SK-N-SH (cell line): ENCODE measurements around the gene FAM78B. TPM values are rescaled to one million over a fixed set of nuclear protein-coding genes. Genes with fewer than 3 reads are reported as not detected.

Experiments
- CTCF ChIA-PET: fragments of 300-600, 350-600 bp; formaldehyde crosslinking; extraction: SDS; loops from one replicate; lab custom pipeline; 2021; lab: Yijun Ruan, JAX
- POLR2A ChIA-PET: fragments of 350-600 bp; sonication (Branson Sonifier 250); formaldehyde crosslinking; extraction: SDS; loops from one replicate; lab custom pipeline; 2020; ENCODE audit warnings: antibody characterized with exemption, inconsistent platforms; lab: Yijun Ruan, JAX
- DNase-seq: peaks from one replicate; pipeline ENCODE4 v3.0.0; 2012
- H2AFZ ChIP-seq: fragments of 200-600 bp; sonication (generic); 2 replicates; pipeline ENCODE4 v1.8.1; 2016; ENCODE audit warnings: antibody characterized with exemption, mild to moderate bottlenecking, low read depth
- H3F3A ChIP-seq: fragments of 200-600 bp; sonication (generic); replicated peaks from 2 replicates; pipeline ENCODE3; 2016; ENCODE audit warnings: antibody characterized with exemption, mild to moderate bottlenecking; ENCODE audit not compliant: insufficient read depth
- H3K27ac ChIP-seq, 2 experiments: fragments of 200-500 bp in 1 of 2; fragments of 200-600 bp in 1 of 2; sonication (Bioruptor generic) in 1 of 2; sonication (generic), shearing (Covaris generic) in 1 of 2; 2 replicates each; pipeline versions ENCODE4 v1.5.1 to v1.6.1; 2014 to 2016; ENCODE audit warnings: low read depth in 2 of 2, inconsistent platforms in 1 of 2, low read length in 1 of 2, mild to moderate bottlenecking in 1 of 2, mixed read lengths in 1 of 2
- H3K27me3 ChIP-seq: fragments of 200-600 bp; sonication (generic), shearing (Covaris generic); 2 replicates; pipeline ENCODE4 v1.6.1; 2016; ENCODE audit warnings: mixed run types; ENCODE audit not compliant: insufficient read depth
- H3K36me3 ChIP-seq, 2 experiments: fragments of 200-500 bp in 1 of 2; fragments of 200-600 bp in 1 of 2; sonication (Bioruptor generic) in 1 of 2; sonication (generic) in 1 of 2; replicated peaks in 1 of 2; 2 replicates each; pipeline versions ENCODE3 to v1.5.1; 2014 to 2016; ENCODE audit warnings: low read length in 1 of 2, mild to moderate bottlenecking in 1 of 2; ENCODE audit not compliant: insufficient read depth in 2 of 2, control insufficient read depth in 1 of 2
- H3K4me1 ChIP-seq, 2 experiments: fragments of 200-500 bp in 1 of 2; fragments of 200-600 bp in 1 of 2; sonication (Bioruptor generic) in 1 of 2; sonication (generic), shearing (Covaris generic) in 1 of 2; 2 replicates each; pipeline versions ENCODE4 v1.5.1 to v1.6.1; 2014 to 2016; ENCODE audit warnings: low read depth in 1 of 2, low read length in 1 of 2, mixed run types in 1 of 2; ENCODE audit not compliant: insufficient read depth in 2 of 2, control insufficient read depth in 1 of 2
- H3K4me2 ChIP-seq: fragments of 200-600 bp; sonication (generic), shearing (Covaris generic); 2 replicates; pipeline ENCODE4 v1.6.1; 2017; ENCODE audit warnings: mixed run types
- H3K4me3 ChIP-seq, 2 experiments: fragments of 200-500 bp in 1 of 2; fragments of 200-600 bp in 1 of 2; sonication (Bioruptor generic) in 1 of 2; sonication (generic), shearing (Covaris generic) in 1 of 2; 2 replicates each; pipeline versions ENCODE4 v1.5.1 to v1.8.1; 2014 to 2016; ENCODE audit warnings: low read depth in 2 of 2, inconsistent platforms in 1 of 2, low read length in 1 of 2, mild to moderate bottlenecking in 1 of 2, mixed read lengths in 1 of 2, moderate library complexity in 1 of 2
- H3K79me2 ChIP-seq: fragments of 200-600 bp; sonication (generic); 2 replicates; pipeline ENCODE4 v1.8.1; 2017; ENCODE audit warnings: mild to moderate bottlenecking; ENCODE audit not compliant: insufficient read depth
- H3K9ac ChIP-seq: fragments of 200-600 bp; sonication (generic); 2 replicates; pipeline ENCODE4 v1.6.1; 2017; ENCODE audit warnings: mixed run types
- H3K9me2 ChIP-seq: fragments of 200-600 bp; sonication (generic); 2 replicates; pipeline ENCODE4 v1.6.1; 2017; ENCODE audit warnings: mixed run types
- H3K9me3 ChIP-seq: fragments of 200-600 bp; sonication (generic); 2 replicates; pipeline ENCODE4 v1.6.1; 2017; ENCODE audit warnings: mixed run types, mild to moderate bottlenecking, moderate library complexity
- H4K20me1 ChIP-seq: fragments of 200-600 bp; sonication (generic); 2 replicates; pipeline ENCODE4 v1.6.1; 2017; ENCODE audit warnings: mild to moderate bottlenecking, mixed run types; ENCODE audit not compliant: insufficient read depth
- CHD2 ChIP-seq: fragments of 150-350 bp; IDR thresholded peaks from 2 replicates; pipeline ENCODE4 v1.6.1; 2018; ENCODE audit warnings: low read length; ENCODE audit not compliant: partially characterized antibody
- EP300 ChIP-seq, 2 experiments: IDR thresholded peaks; 2 replicates each; pipeline versions ENCODE4 v1.4.0 to v1.6.1; 2012; ENCODE audit warnings: borderline replicate concordance in 1 of 2, low read depth in 1 of 2, low read length in 1 of 2
- FOSL2 ChIP-seq: IDR thresholded peaks from 2 replicates; pipeline ENCODE4 v1.4.0; 2012; ENCODE audit warnings: low read depth, mild to moderate bottlenecking, moderate library complexity, borderline replicate concordance
- GABPA ChIP-seq: IDR thresholded peaks from 2 replicates; pipeline ENCODE4 v1.4.0; 2012; ENCODE audit warnings: low read depth, mild to moderate bottlenecking
- GATA2 ChIP-seq: sonication (generic); formaldehyde crosslinking; IDR thresholded peaks from 2 replicates; pipeline ENCODE4 v1.5.0; 2020; ENCODE audit warnings: mild to moderate bottlenecking, missing genetic modification reagents
- MAX ChIP-seq: IDR thresholded peaks from 2 replicates; pipeline ENCODE4 v1.4.0; 2012; ENCODE audit warnings: low read depth
- MEF2A ChIP-seq: IDR thresholded peaks from 2 replicates; pipeline ENCODE4 v1.4.0; 2012; ENCODE audit warnings: low read depth, borderline replicate concordance
- MXI1 ChIP-seq: IDR thresholded peaks from 2 replicates; pipeline ENCODE4 v1.6.1; 2012; ENCODE audit warnings: mild to moderate bottlenecking, low read depth, low read length, improper control_type of control experiment
- NRF1 ChIP-seq: IDR thresholded peaks from 2 replicates; pipeline ENCODE4 v1.6.1; 2012; ENCODE audit warnings: low read depth, mild to moderate bottlenecking, low read length
- POLR2AphosphoS5 ChIP-seq: IDR thresholded peaks from 2 replicates; pipeline ENCODE4 v1.6.1; 2012; ENCODE audit warnings: low read depth, low read length
- RAD21 ChIP-seq: IDR thresholded peaks from 2 replicates; pipeline ENCODE4 v1.6.1; 2012; ENCODE audit warnings: mild to moderate bottlenecking, low read length
- RCOR1 ChIP-seq: fragments of 150-350 bp; IDR thresholded peaks from 2 replicates; pipeline ENCODE4 v1.6.1; 2017; ENCODE audit warnings: antibody characterized with exemption, low read length
- REST ChIP-seq: IDR thresholded peaks from 2 replicates; pipeline ENCODE4 v1.6.1; 2012; ENCODE audit warnings: mild to moderate bottlenecking, low read depth, low read length, moderate library complexity
- RFX5 ChIP-seq: IDR thresholded peaks from 2 replicates; pipeline ENCODE4 v1.6.1; 2012; ENCODE audit warnings: mild to moderate bottlenecking, improper control_type of control experiment, low read length
- RXRA ChIP-seq: IDR thresholded peaks from 2 replicates; pipeline ENCODE4 v1.4.0; 2012; ENCODE audit warnings: low read depth, mild to moderate bottlenecking, borderline replicate concordance
- SMC3 ChIP-seq: IDR thresholded peaks from 2 replicates; pipeline ENCODE4 v1.6.1; 2012; ENCODE audit warnings: low read depth, low read length, improper control_type of control experiment
- TAF1 ChIP-seq: IDR thresholded peaks from 2 replicates; pipeline ENCODE4 v1.6.1; 2012; ENCODE audit warnings: low read depth, mild to moderate bottlenecking, low read length, moderate library complexity, borderline replicate concordance
- TEAD4 ChIP-seq: IDR thresholded peaks from 2 replicates; pipeline ENCODE4 v1.4.0; 2012; ENCODE audit warnings: mild to moderate bottlenecking, borderline replicate concordance; ENCODE audit not compliant: insufficient read depth
- YY1 ChIP-seq: IDR thresholded peaks from 2 replicates; pipeline ENCODE4 v1.4.0; 2012; ENCODE audit warnings: low read depth, mild to moderate bottlenecking
- WGBS: methylation state at CpG from one replicate; pipeline ENCODE4 v1.1.6; 2017; ENCODE audit warnings: low lambda C conversion rate; 5-methylcytosine and 5-hydroxymethylcytosine counted together
- polyA plus RNA-seq, 3 experiments: library from polyadenylated mRNA; depleted of rRNA; stranded (reverse); fragments of >200 nt; gene quantifications; 2 replicates each; pipeline ENCODE4 v1.2.3, GENCODE V29; 2012
- TF ChIP-seq, protein P1 (sequence below): fragments of 200-600 bp; sonication (generic); IDR thresholded peaks from 2 replicates; pipeline ENCODE4 v1.6.1; 2017; ENCODE audit warnings: antibody characterized with exemption, mild to moderate bottlenecking, moderate library complexity
- TF ChIP-seq, protein P2 (sequence below): IDR thresholded peaks from 2 replicates; pipeline ENCODE4; 2012

FAM78B gene
- polyA plus RNA-seq, 1 of the 3 experiments (the other 2 are of a cell fraction) = 0.36 TPM

GRCh38 chr1:166026143-166026542 lies 140.7 kb downstream of the FAM78B start:
- Histone ChIP-seq H3K79me2 (no peaks in the 10 kb centered on the region), H3K9ac (no peak overlapping the region), H3K9me3 (no peaks in the 10 kb centered on the region), H2AFZ (no peak overlapping the region), H4K20me1 (no peaks in the 10 kb centered on the region), H3F3A (no peaks in the 10 kb centered on the region), H3K36me3 (no peaks in the 10 kb centered on the region), H3K27ac (no peak overlapping the region), H3K9me2 (no peaks in the 10 kb centered on the region), H3K4me1 (no peaks in the 10 kb centered on the region; a peak in 1 of 4 replicates), H3K27me3 (no peaks in the 10 kb centered on the region), H3K4me2 (no peak overlapping the region), H3K4me3 (no peak overlapping the region)
- DNase-seq = no peak
- WGBS = 3% methylated on average over 2 of the region's 2 CpGs
- CTCF ChIA-PET = no interaction called here
- POLR2A ChIA-PET = no interaction called here
- TF ChIP-seq TEAD4 = no peak
- TF ChIP-seq POLR2AphosphoS5 = no peak
- no peak for TF ChIP-seq REST
- no peak for TF ChIP-seq RXRA
- no peak for TF ChIP-seq RCOR1
- no peak for TF ChIP-seq NRF1
- TF ChIP-seq TAF1 = no peak
- no peak for TF ChIP-seq GATA2 (CRISPR knock-in tag)
- TF ChIP-seq MXI1 = no peak
- TF ChIP-seq MAX = no peak
- no peak for TF ChIP-seq SMC3
- TF ChIP-seq, all 33 proteins: peak for 0

GRCh38 chr1:166020210-166020609 lies 146.6 kb downstream of the FAM78B start:
- Histone ChIP-seq H2AFZ (no peak overlapping the region), H4K20me1 (no peaks in the 10 kb centered on the region), H3K4me2 (no peak overlapping the region), H3F3A (no peaks in the 10 kb centered on the region), H3K27me3 (no peaks in the 10 kb centered on the region), H3K9ac (no peak overlapping the region), H3K27ac (no peak overlapping the region), H3K9me2 (no peaks in the 10 kb centered on the region), H3K79me2 (no peaks in the 10 kb centered on the region), H3K9me3 (no peaks in the 10 kb centered on the region), H3K4me1 (no peaks in the 10 kb centered on the region), H3K4me3 (no peak overlapping the region), H3K36me3 (no peaks in the 10 kb centered on the region)
- 20% methylated on average over 3 of the region's 3 CpGs for WGBS
- ChIA-PET CTCF (no interaction called here), POLR2A (no interaction called here)
- TF ChIP-seq CHD2 (no peak), YY1 (no peak), GATA2 (CRISPR knock-in tag) (no peak), FOSL2 (no peak), TAF1 (no peak), NRF1 (no peak), MEF2A (no peak), POLR2AphosphoS5 (no peak), RAD21 (no peak), MAX (no peak), GABPA (no peak), RFX5 (no peak), EP300 (IDR thresholded peaks at IDR 0.05; ENCODE audit: borderline replicate concordance in 1 of 2, low read depth in 1 of 2, low read length in 1 of 2) (no peak)
- TF ChIP-seq, protein P1, sequence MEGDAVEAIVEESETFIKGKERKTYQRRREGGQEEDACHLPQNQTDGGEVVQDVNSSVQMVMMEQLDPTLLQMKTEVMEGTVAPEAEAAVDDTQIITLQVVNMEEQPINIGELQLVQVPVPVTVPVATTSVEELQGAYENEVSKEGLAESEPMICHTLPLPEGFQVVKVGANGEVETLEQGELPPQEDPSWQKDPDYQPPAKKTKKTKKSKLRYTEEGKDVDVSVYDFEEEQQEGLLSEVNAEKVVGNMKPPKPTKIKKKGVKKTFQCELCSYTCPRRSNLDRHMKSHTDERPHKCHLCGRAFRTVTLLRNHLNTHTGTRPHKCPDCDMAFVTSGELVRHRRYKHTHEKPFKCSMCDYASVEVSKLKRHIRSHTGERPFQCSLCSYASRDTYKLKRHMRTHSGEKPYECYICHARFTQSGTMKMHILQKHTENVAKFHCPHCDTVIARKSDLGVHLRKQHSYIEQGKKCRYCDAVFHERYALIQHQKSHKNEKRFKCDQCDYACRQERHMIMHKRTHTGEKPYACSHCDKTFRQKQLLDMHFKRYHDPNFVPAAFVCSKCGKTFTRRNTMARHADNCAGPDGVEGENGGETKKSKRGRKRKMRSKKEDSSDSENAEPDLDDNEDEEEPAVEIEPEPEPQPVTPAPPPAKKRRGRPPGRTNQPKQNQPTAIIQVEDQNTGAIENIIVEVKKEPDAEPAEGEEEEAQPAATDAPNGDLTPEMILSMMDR = no peak
- TF ChIP-seq, protein P2, sequence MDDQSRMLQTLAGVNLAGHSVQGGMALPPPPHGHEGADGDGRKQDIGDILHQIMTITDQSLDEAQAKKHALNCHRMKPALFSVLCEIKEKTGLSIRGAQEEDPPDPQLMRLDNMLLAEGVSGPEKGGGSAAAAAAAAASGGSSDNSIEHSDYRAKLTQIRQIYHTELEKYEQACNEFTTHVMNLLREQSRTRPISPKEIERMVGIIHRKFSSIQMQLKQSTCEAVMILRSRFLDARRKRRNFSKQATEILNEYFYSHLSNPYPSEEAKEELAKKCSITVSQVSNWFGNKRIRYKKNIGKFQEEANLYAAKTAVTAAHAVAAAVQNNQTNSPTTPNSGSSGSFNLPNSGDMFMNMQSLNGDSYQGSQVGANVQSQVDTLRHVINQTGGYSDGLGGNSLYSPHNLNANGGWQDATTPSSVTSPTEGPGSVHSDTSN = no peak
- DNase-seq = no peak
